Subcutaneous abdominal adipose tissue (tissue), 5 donors: ENCODE data around the gene C17orf114.

Experiments used
- H3K27ac ChIP-seq: one replicate; pipeline ENCODE4 v1.7.0; 2013; ENCODE audit warnings: low read depth, mild to moderate bottlenecking, inconsistent platforms, low read length, moderate library complexity
- H3K27me3 ChIP-seq, 5 donors: one replicate each; pipeline ENCODE4 v1.7.0; 2013; ENCODE audit warnings: low read length in 5 of 5, inconsistent platforms in 1 of 5; ENCODE audit not compliant: control insufficient read depth in 5 of 5, insufficient read depth in 4 of 5
- H3K36me3 ChIP-seq, 5 donors: one replicate each; pipeline ENCODE4 v1.7.0; 2013; ENCODE audit warnings: low read length in 5 of 5; ENCODE audit not compliant: control insufficient read depth in 5 of 5, insufficient read depth in 5 of 5
- H3K4me1 ChIP-seq, 5 donors: one replicate each; pipeline ENCODE4 v1.7.0; 2013; ENCODE audit warnings: low read length in 5 of 5, mild to moderate bottlenecking in 3 of 5, moderate library complexity in 1 of 5; ENCODE audit not compliant: control insufficient read depth in 5 of 5, insufficient read depth in 5 of 5
- H3K4me3 ChIP-seq, 5 donors: one replicate each; pipeline ENCODE4 v1.7.0; 2013; ENCODE audit warnings: low read length in 5 of 5, low read depth in 1 of 5
- H3K9ac ChIP-seq, 5 donors: one replicate each; pipeline ENCODE4 v1.7.0; 2013; ENCODE audit warnings: low read length in 5 of 5, mild to moderate bottlenecking in 4 of 5, moderate library complexity in 3 of 5
- H3K9me3 ChIP-seq, 5 donors: one replicate each; pipeline ENCODE4 v1.7.0; 2013; ENCODE audit warnings: low read length in 5 of 5; ENCODE audit not compliant: control insufficient read depth in 5 of 5
- donor health status: healthy.
- donor health status: healthy.
- donor health status: healthy.
- donor health status: healthy.
- donor health status: healthy.

C17orf114 gene

GRCh38 chr17:4772235-4772613 is 29.9 kb downstream of the C17orf114 start:
- no peaks in the 10 kb centered on the region for H3K36me3 ChIP-seq
- peaks cover 0 to 2% (median 0%) of the 10 kb centered on the region in 5 donors for H3K4me1 ChIP-seq
- H3K27ac ChIP-seq = no peak overlapping the region
- no peak overlapping the region for H3K9ac ChIP-seq
- peaks cover 0 to 10% (median 5%) of the 10 kb centered on the region in 5 donors for H3K27me3 ChIP-seq
- no peaks in the 10 kb centered on the region for H3K9me3 ChIP-seq
- no peak overlapping the region for H3K4me3 ChIP-seq

GRCh38 chr17:4771519-4772234 is 30.5 kb downstream of the C17orf114 start, which contains the start of gene TM4SF5:
Gene TM4SF5 (plus strand): TSS chr17:4771886. CDS start chr17:4771923, 37 bp downstream.
- Histone ChIP-seq H3K4me3 (no peak within 1 kb of the TSS), H3K27me3 (peaks cover 0 to 10% (median 5%) of the 10 kb centered on the region in 5 donors), H3K9me3 (no peaks in the 10 kb centered on the region), H3K27ac (no peak within 1 kb of the TSS), H3K36me3 (no peaks in the 10 kb centered on the region), H3K9ac (no peak within 1 kb of the TSS), H3K4me1 (peaks cover 0 to 2% (median 0%) of the 10 kb centered on the region in 5 donors)

GRCh38 chr17:4769628-4770027 is 32.5 kb downstream of the C17orf114 start:
- Histone ChIP-seq H3K27ac (no peak overlapping the region), H3K4me1 (peaks cover 0 to 2% (median 0%) of the 10 kb centered on the region in 5 donors), H3K36me3 (no peaks in the 10 kb centered on the region), H3K9me3 (no peaks in the 10 kb centered on the region), H3K27me3 (peaks cover 0 to 10% (median 5%) of the 10 kb centered on the region in 5 donors), H3K9ac (no peak overlapping the region), H3K4me3 (no peak overlapping the region)

GRCh38 chr17:4768298-4768697 is 33.8 kb downstream of the C17orf114 start:
- Histone ChIP-seq H3K4me3 (no peak overlapping the region), H3K9me3 (no peaks in the 10 kb centered on the region), H3K36me3 (no peaks in the 10 kb centered on the region), H3K4me1 (peaks cover 0 to 2% (median 0%) of the 10 kb centered on the region in 5 donors), H3K9ac (no peak overlapping the region), H3K27me3 (peaks cover 0 to 7% (median 4%) of the 10 kb centered on the region in 5 donors), H3K27ac (no peak overlapping the region)

GRCh38 chr17:4766723-4767122 is 35.4 kb downstream of the C17orf114 start:
- Histone ChIP-seq H3K27me3 (peaks cover 0 to 3% (median 2%) of the 10 kb centered on the region in 5 donors), H3K36me3 (no peaks in the 10 kb centered on the region), H3K4me1 (peaks cover 0 to 2% (median 0%) of the 10 kb centered on the region in 5 donors), H3K27ac (no peak overlapping the region), H3K9ac (no peak overlapping the region), H3K4me3 (no peak overlapping the region), H3K9me3 (no peaks in the 10 kb centered on the region)

- H3K27ac ChIP-seq = no peak overlapping the region
- H3K4me3 ChIP-seq = no peak overlapping the region
- peaks cover 0 to 2% (median 0%) of the 10 kb centered on the region in 5 donors for H3K4me1 ChIP-seq
- no peaks in the 10 kb centered on the region for H3K27me3 ChIP-seq
- H3K9me3 ChIP-seq = no peaks in the 10 kb centered on the region
- H3K9ac ChIP-seq = no peak overlapping the region
- H3K36me3 ChIP-seq = no peaks in the 10 kb centered on the region
These were observed 35.9 kb downstream of the C17orf114 start for GRCh38 chr17:4766201-4766600.

- H3K9me3 ChIP-seq = no peaks in the 10 kb centered on the region
- no peaks in the 10 kb centered on the region for H3K36me3 ChIP-seq
- peaks cover 0 to 2% (median 0%) of the 10 kb centered on the region in 5 donors for H3K4me1 ChIP-seq
- H3K27me3 ChIP-seq = no peaks in the 10 kb centered on the region
- H3K27ac ChIP-seq = no peak overlapping the region
- no peak overlapping the region for H3K4me3 ChIP-seq
- H3K9ac ChIP-seq = no peak overlapping the region
These were observed 37.5 kb downstream of the C17orf114 start for GRCh38 chr17:4764595-4764994.

GRCh38 chr17:4759776-4760236 is 42.3 kb downstream of the C17orf114 start:
- Histone ChIP-seq H3K36me3 (no peaks in the 10 kb centered on the region), H3K9me3 (no peaks in the 10 kb centered on the region), H3K4me1 (peaks cover 0 to 2% (median 0%) of the 10 kb centered on the region in 5 donors), H3K9ac (no peak overlapping the region), H3K4me3 (no peak overlapping the region), H3K27me3 (peaks cover 0 to 7% (median 0%) of the 10 kb centered on the region in 5 donors), H3K27ac (no peak overlapping the region)

- peaks cover 0 to 10% (median 7%) of the 10 kb centered on the region in 5 donors for H3K27me3 ChIP-seq
- no peak overlapping the region for H3K27ac ChIP-seq
- H3K36me3 ChIP-seq = no peaks in the 10 kb centered on the region
These were observed 48.7 kb downstream of the C17orf114 start for GRCh38 chr17:4753392-4753791.

GRCh38 chr17:4751932-4752331 is 50.2 kb downstream of the C17orf114 start:
- Histone ChIP-seq H3K27ac (no peak overlapping the region), H3K27me3 (peaks cover 0 to 11% (median 6%) of the 10 kb centered on the region in 5 donors), H3K4me1 (peaks cover 0 to 12% (median 7%) of the 10 kb centered on the region in 5 donors), H3K9me3 (no peaks in the 10 kb centered on the region), H3K36me3 (no peaks in the 10 kb centered on the region), H3K4me3 (no peak overlapping the region), H3K9ac (no peak overlapping the region)

More at GRCh38 chr17:4753392-4753791, 48.7 kb downstream of the C17orf114 start:
- H3K4me3 ChIP-seq = no peak overlapping the region
- H3K4me1 ChIP-seq = peaks cover 0 to 6% (median 3%) of the 10 kb centered on the region in 5 donors
- H3K9me3 ChIP-seq = no peaks in the 10 kb centered on the region
- H3K9ac ChIP-seq = no peak overlapping the region
